Adrenal gland (tissue), 5 donors: Measurements from ENCODE around the gene MINDY4.

Experiments
- CTCF ChIP-seq, 6 experiments: fragments of 450-650 bp in 4 of 6; fragments of 200-600 bp in 2 of 6; sonication (generic) in 1 of 6; IDR thresholded peaks; 1 replicate in 5 of 6; 2 replicates in 1 of 6; pipeline versions ENCODE4 v1.5.1 to v1.8.0; 2016 to 2021; ENCODE audit warnings: antibody characterized with exemption in 6 of 6, mild to moderate bottlenecking in 2 of 6, moderate library complexity in 1 of 6
- POLR2A ChIP-seq, 2 donors: fragments of 450-650 bp; IDR thresholded peaks; one replicate each; pipeline ENCODE4 v1.6.1; 2017; ENCODE audit warnings: antibody characterized with exemption in 2 of 2, mild to moderate bottlenecking in 2 of 2, moderate library complexity in 1 of 2
- donor health status: DM: no; HTN: no; CAD: no.

- no peak for TF ChIP-seq CTCF (IDR thresholded peaks at IDR 0.05)
- TF ChIP-seq POLR2A (IDR thresholded peaks at IDR 0.05) = no peak
Measured at GRCh38 chr7:30738026-30738915, 32.9 kb upstream of the MINDY4 start.
